ENCODE results near the gene CCDC91.
"Not testable (repeated sequence)": the region's sequence is repeated elsewhere in the genome, so short reads cannot be mapped to it uniquely, and the experiment has no call there.

- TF ChIP-seq CTCF, POLR2A (IDR thresholded peaks at IDR 0.05): not testable (repeated sequence)
Observed at GRCh38 chr12:28476206-28476605, 285.9 kb downstream of the CCDC91 start.

All from suprapubic skin (tissue), 3 donors.